GM10248 (cell line): Measurements from ENCODE around the gene OR51B4.

Experiments used
- CTCF ChIA-PET: fragments of 300-600 bp; sonication (Branson Sonifier 250); formaldehyde crosslinking; extraction: SDS; loops from one replicate; lab custom pipeline; 2021; ENCODE audit warnings: antibody characterized with exemption; lab: Yijun Ruan, JAX
- POLR2A ChIA-PET: fragments of 350-650 bp; sonication (Branson Sonifier 250); formaldehyde crosslinking; extraction: SDS; loops from one replicate; lab custom pipeline; 2020; ENCODE audit warnings: antibody characterized with exemption; lab: Yijun Ruan, JAX
- DNase-seq: peaks from one replicate; pipeline ENCODE4 v3.0.0; 2012; ENCODE audit errors: extremely low spot score
- CTCF ChIP-seq: IDR thresholded peaks from 2 replicates; pipeline ENCODE4 v1.5.1; 2012; ENCODE audit warnings: mild to moderate bottlenecking, low read depth; ENCODE audit errors: extremely low read depth, missing control alignments, control extremely low read depth

The OR51B4 gene

DNA sequence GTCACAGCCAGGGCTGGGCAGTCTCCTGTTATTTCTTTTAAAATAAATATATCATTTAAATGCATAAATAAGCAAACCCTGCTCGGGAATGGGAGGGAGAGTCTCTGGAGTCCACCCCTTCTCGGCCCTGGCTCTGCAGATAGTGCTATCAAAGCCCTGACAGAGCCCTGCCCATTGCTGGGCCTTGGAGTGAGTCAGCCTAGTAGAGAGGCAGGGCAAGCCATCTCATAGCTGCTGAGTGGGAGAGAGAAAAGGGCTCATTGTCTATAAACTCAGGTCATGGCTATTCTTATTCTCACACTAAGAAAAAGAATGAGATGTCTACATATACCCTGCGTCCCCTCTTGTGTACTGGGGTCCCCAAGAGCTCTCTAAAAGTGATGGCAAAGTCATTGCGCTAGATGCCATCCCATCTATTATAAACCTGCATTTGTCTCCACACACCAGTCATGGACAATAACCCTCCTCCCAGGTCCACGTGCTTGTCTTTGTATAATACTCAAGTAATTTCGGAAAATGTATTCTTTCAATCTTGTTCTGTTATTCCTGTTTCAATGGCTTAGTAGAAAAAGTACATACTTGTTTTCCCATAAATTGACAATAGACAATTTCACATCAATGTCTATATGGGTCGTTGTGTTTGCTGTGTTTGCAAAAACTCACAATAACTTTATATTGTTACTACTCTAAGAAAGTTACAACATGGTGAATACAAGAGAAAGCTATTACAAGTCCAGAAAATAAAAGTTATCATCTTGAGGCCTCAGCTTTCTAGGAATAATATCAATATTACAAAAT, 13.4 kb downstream of the OR51B4 start:
- CTCF ChIA-PET, result interaction anchor here (1.2 to 1.3 kb wide), 2 partner anchors 10 to 11 kb away, joined by 3 read pairs; no protein-coding TSS in a partner anchor
- POLR2A ChIA-PET, result no interaction called here
- no peak for TF ChIP-seq CTCF
- no peak for DNase-seq

DNA sequence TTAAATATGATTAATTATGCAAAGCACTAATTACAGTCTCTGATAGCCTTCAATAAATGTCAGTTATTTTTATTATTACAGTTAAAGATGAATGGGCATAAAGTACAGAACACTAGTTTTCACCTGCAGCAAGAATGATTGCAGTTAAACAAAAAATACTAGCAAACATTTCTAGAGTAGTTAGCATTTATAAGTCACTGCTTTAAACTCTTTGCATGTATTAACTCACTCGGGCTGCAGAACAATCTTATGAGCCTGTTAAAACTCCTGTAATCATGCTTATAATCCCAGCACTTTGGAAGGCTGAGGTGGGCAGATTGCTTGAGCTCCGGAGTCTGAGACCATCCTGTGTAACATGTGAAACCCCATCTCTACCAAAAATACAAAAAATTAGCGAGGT, 14.8 kb downstream of the OR51B4 start:
- POLR2A ChIA-PET, result no interaction called here

DNA sequence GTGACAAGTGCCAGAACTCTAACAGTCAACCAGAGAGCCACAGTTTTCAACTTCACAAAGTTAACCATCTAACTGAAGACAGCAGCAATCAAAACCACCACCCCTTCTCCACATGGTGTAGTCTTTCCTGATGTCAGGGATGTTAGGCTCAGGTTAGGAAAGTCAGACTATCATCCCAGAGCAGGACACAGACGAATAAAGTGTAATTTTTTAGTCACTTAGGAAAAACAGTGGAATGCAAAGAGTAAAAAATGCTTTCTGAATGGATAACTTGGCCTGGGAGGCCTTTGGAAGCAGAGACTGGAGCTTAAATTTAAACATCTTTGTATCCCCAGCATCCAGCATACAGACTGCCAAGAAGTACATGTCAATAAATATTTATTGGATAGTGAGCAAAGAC, 15.4 kb downstream of the OR51B4 start:
- ChIA-PET CTCF (interaction anchor here (1.3 kb wide), 1 partner anchor 11 kb away, joined by 4 read pairs; no protein-coding TSS in a partner anchor), POLR2A (no interaction called here)
- no peak for DNase-seq
- TF ChIP-seq CTCF, result no peak

More for the DNA sequence above, 14.8 kb downstream of the OR51B4 start:
- no peak for TF ChIP-seq CTCF
- CTCF ChIA-PET, result interaction anchor here (1.3 kb wide), 1 partner anchor 11 kb away, joined by 4 read pairs; no protein-coding TSS in a partner anchor
- DNase-seq, result no peak

DNA sequence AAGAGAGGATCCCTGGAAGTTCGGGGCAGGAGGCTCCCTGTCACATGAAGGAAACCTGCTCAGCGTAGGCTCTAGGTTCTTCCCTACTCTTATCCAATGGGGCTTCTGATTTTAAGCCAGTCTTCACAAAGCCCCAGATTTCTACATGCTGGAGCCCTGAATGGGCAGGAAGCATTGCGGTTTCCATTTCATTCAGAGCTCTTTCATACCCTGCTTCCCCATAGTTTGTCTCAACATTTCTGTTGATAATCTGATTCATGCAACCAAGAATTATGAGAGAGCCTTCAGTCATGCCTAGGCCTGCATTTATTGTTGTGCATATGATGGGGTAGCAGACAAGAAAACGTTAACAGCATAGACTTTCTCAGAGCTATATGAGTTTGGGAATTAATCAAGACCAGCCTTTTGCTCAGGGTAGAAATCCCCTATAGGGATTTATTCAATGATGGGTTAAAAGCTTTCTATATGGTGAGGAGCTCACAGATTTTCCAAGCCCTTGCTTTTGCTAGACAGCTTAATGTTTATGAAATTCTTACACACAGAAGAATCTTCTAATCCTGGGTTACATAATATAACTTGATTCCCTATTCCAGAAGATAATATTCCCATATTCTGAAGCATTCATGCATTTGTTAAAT, 15.9 kb downstream of the OR51B4 start:
- ChIA-PET POLR2A (no interaction called here), CTCF (interaction anchor here (1.3 kb wide), 1 partner anchor 10 kb away, joined by 4 read pairs; no protein-coding TSS in a partner anchor)
- no peak for DNase-seq
- no peak for TF ChIP-seq CTCF

GRCh38 chr11:5284637-5285036, 17.1 kb downstream of the OR51B4 start:
- ChIA-PET POLR2A (no interaction called here), CTCF (no interaction called here)
- no peak for DNase-seq
- no peak for TF ChIP-seq CTCF

DNA sequence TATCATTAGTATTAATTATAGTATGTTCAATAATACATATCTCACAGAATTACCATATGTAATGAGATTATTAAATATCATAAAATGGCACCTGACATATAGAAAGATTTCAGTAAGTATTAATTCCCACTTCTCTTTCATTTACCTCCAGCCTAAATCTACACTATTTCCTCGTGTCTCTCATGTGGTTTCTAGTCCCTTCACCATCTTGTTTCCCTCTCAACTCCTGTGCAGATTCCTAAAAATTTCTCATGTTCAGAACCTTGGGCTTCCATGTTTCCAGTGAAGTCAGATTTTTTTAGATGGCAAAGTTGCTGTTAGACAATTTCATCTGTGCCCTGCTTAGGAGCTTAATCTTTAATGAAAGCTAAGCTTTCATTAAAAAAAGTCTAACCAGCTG, 17.9 kb downstream of the OR51B4 start:
- POLR2A ChIA-PET, result no interaction called here

More for the DNA sequence above, 17.9 kb downstream of the OR51B4 start:
- no peak for DNase-seq
- CTCF ChIA-PET, result no interaction called here
- TF ChIP-seq CTCF, result no peak
